Measurements from ENCODE around the gene SLC25A41. TPM values are rescaled to one million over a fixed set of nuclear protein-coding genes. Genes with fewer than 3 reads are reported as not detected.

The SLC25A41 gene
- total RNA-seq, 1 donor from 2014 or later: not detected

GRCh38 chr19:6387372-6387771 is 46.2 kb downstream of the SLC25A41 start:
- Histone ChIP-seq H3K9me3 (ENCODE audit: low read depth) (no peaks in the 10 kb centered on the region), H3K36me3 (no peaks in the 10 kb centered on the region), H3K27ac (no peak overlapping the region), H3K4me2 (no peak overlapping the region), H3K79me2 (ENCODE audit: low read depth) (peaks cover 20% of the 10 kb centered on the region), H4K20me1 (ENCODE audit: low read depth) (no peaks in the 10 kb centered on the region), H2AFZ (replicated peaks) (no peak overlapping the region), H3K4me3 (no peak overlapping the region), H3F3A (ENCODE audit: low read depth) (no peaks in the 10 kb centered on the region), H3K9ac (no peak overlapping the region), H3K4me1 (peaks cover 7% of the 10 kb centered on the region), H3K27me3 (no peaks in the 10 kb centered on the region)
- Mint-ChIP-seq H3K27ac (no peak overlapping the region), H3K36me3 (peaks cover 14% of the 10 kb centered on the region), H3K4me3 (no peak overlapping the region), H3K4me1 (peaks cover 8% of the 10 kb centered on the region), H3K9me3 (no peaks in the 10 kb centered on the region), H3K27me3 (ENCODE audit: insufficient read depth, low read depth) (peaks cover 2% of the 10 kb centered on the region)
- no peak for DNase-seq (ENCODE audit: low spot score)
- TF ChIP-seq, protein P1, sequence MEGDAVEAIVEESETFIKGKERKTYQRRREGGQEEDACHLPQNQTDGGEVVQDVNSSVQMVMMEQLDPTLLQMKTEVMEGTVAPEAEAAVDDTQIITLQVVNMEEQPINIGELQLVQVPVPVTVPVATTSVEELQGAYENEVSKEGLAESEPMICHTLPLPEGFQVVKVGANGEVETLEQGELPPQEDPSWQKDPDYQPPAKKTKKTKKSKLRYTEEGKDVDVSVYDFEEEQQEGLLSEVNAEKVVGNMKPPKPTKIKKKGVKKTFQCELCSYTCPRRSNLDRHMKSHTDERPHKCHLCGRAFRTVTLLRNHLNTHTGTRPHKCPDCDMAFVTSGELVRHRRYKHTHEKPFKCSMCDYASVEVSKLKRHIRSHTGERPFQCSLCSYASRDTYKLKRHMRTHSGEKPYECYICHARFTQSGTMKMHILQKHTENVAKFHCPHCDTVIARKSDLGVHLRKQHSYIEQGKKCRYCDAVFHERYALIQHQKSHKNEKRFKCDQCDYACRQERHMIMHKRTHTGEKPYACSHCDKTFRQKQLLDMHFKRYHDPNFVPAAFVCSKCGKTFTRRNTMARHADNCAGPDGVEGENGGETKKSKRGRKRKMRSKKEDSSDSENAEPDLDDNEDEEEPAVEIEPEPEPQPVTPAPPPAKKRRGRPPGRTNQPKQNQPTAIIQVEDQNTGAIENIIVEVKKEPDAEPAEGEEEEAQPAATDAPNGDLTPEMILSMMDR (IDR thresholded peaks at IDR 0.05): no peak
- TF ChIP-seq EZH2phosphoT487 (IDR thresholded peaks at IDR 0.05) (no peak), EZH2 (IDR thresholded peaks at IDR 0.05) (no peak)

DNA sequence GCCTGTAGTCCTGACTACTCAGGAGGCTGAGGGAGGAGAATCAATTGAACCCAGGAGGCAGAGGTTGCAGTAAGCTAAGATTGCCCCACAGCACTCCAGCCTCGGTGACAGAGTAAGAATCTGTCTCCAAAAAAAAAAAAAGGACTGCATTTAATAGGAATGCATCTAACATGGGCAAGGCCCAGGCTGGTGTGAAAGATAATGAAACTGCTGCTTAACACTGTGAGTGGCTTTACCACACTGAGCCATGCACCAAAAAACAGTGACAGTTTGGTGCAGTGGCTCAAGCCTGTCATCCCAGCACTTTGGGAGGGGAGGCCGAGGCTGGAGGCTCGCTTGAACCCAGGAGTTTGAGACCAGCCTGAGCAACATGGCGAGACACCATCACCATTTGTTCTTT is 49.2 kb downstream of the SLC25A41 start:
- no peaks in the 10 kb centered on the region for H3K27me3 ChIP-seq
- H3K36me3 ChIP-seq: no peaks in the 10 kb centered on the region
- H4K20me1 ChIP-seq (ENCODE audit: low read depth): no peaks in the 10 kb centered on the region
- no peak overlapping the region for H3K4me2 ChIP-seq
- Mint-ChIP-seq H3K4me3 (no peak overlapping the region), H3K27ac (no peak overlapping the region), H3K36me3 (peaks cover 25% of the 10 kb centered on the region), H3K9me3 (no peaks in the 10 kb centered on the region), H3K4me1 (no peaks in the 10 kb centered on the region), H3K27me3 (ENCODE audit: insufficient read depth, low read depth) (no peaks in the 10 kb centered on the region)
- TF ChIP-seq, protein P1 (IDR thresholded peaks at IDR 0.05): no peak
- TF ChIP-seq EZH2 (IDR thresholded peaks at IDR 0.05) (no peak), EZH2phosphoT487 (IDR thresholded peaks at IDR 0.05) (no peak)
- no peak for DNase-seq (ENCODE audit: low spot score)
- H3K4me3 ChIP-seq: no peak overlapping the region
- no peaks in the 10 kb centered on the region for H3K79me2 ChIP-seq (ENCODE audit: low read depth)
- no peaks in the 10 kb centered on the region for H3K4me1 ChIP-seq
- H3K27ac ChIP-seq: no peak overlapping the region
- no peaks in the 10 kb centered on the region for H3F3A ChIP-seq (ENCODE audit: low read depth)
- no peak overlapping the region for H3K9ac ChIP-seq
- H3K9me3 ChIP-seq (ENCODE audit: low read depth): no peaks in the 10 kb centered on the region
- H2AFZ ChIP-seq (replicated peaks): no peak overlapping the region

GRCh38 chr19:6383188-6383587 is 50.4 kb downstream of the SLC25A41 start:
- Histone ChIP-seq H3F3A (ENCODE audit: low read depth) (peaks cover 2% of the 10 kb centered on the region), H3K4me2 (no peak overlapping the region), H3K27ac (no peak overlapping the region), H2AFZ (replicated peaks) (no peak overlapping the region), H3K27me3 (no peaks in the 10 kb centered on the region), H3K79me2 (ENCODE audit: low read depth) (no peaks in the 10 kb centered on the region), H3K36me3 (no peaks in the 10 kb centered on the region), H3K4me1 (no peaks in the 10 kb centered on the region), H3K9me3 (ENCODE audit: low read depth) (no peaks in the 10 kb centered on the region), H3K9ac (no peak overlapping the region), H4K20me1 (ENCODE audit: low read depth) (no peaks in the 10 kb centered on the region), H3K4me3 (no peak overlapping the region)
- no peak for DNase-seq (ENCODE audit: low spot score)
- H3K27me3 Mint-ChIP-seq (ENCODE audit: insufficient read depth, low read depth): peaks cover 2% of the 10 kb centered on the region
- no peaks in the 10 kb centered on the region for H3K9me3 Mint-ChIP-seq
- no peaks in the 10 kb centered on the region for H3K4me1 Mint-ChIP-seq
- no peak overlapping the region for H3K27ac Mint-ChIP-seq
- TF ChIP-seq, protein P1 (IDR thresholded peaks at IDR 0.05): no peak
- peak overlapping the region; percentile 28 for H3K4me3 Mint-ChIP-seq
- H3K36me3 Mint-ChIP-seq: peaks cover 29% of the 10 kb centered on the region

Measured in neural progenitor cell (in vitro differentiated cells).